H1 (cell line): ENCODE measurements around the gene EEF2K. TPM values are rescaled to one million over a fixed set of nuclear protein-coding genes. Genes with fewer than 3 reads are reported as not detected.

ENCODE experiments used
- EP300 ChIP-seq, 2 experiments: IDR thresholded peaks; 1 replicate in 1 of 2; 2 replicates in 1 of 2; pipeline ENCODE4 v1.6.1; 2011 to 2012; ENCODE audit warnings: low read depth in 2 of 2, low read length in 2 of 2, mild to moderate bottlenecking in 2 of 2, borderline replicate concordance in 1 of 2, inconsistent platforms in 1 of 2, moderate library complexity in 1 of 2
- HDAC6 ChIP-seq: IDR thresholded peaks from one replicate; pipeline ENCODE4 v1.7.1; 2012; ENCODE audit warnings: low read depth, mild to moderate bottlenecking, inconsistent platforms, low read length, moderate library complexity
- polyA plus RNA-seq, 7 experiments: library from polyadenylated mRNA; depleted of rRNA in 3 of 7; stranded (reverse) in 5 of 7; unstranded in 2 of 7; fragments of >200 nt in 5 of 7; fragments of 200-250 nt in 2 of 7; gene quantifications; 1 replicate in 5 of 7; 2 replicates in 1 of 7; 4 replicates in 1 of 7; pipeline versions ENCODE4 v1.2.1 to v1.2.3, GENCODE V29; 2011 to 2013; ENCODE audit warnings: missing spikeins in 2 of 7, mixed read lengths in 2 of 7
- total RNA-seq: library from RNA; stranded (reverse); fragmentation: NEBNext Ultra II Directional; extraction: Animal tissue kit (Norgen Biotek cat#: 25700); gene quantifications from 2 replicates; pipeline ENCODE4 v1.2.1, GENCODE V29; 2021
- TF ChIP-seq, protein P1 (sequence below), 3 experiments: IDR thresholded peaks; 1 replicate in 2 of 3; 2 replicates in 1 of 3; pipeline versions ENCODE4 v1.5.1 to v1.6.1; 2011; ENCODE audit warnings: low read length in 3 of 3, mild to moderate bottlenecking in 3 of 3, inconsistent platforms in 2 of 3, low read depth in 1 of 3, moderate library complexity in 1 of 3; ENCODE audit not compliant: insufficient read depth in 1 of 3; ENCODE audit errors: control extremely low read depth in 1 of 3

Gene EEF2K
- total and polyA plus RNA-seq, 2 of the 8 experiments (the other 6 are each of a cell fraction or from before 2014, with no cell fraction given) = 14.9 to 30.2 TPM

DNA sequence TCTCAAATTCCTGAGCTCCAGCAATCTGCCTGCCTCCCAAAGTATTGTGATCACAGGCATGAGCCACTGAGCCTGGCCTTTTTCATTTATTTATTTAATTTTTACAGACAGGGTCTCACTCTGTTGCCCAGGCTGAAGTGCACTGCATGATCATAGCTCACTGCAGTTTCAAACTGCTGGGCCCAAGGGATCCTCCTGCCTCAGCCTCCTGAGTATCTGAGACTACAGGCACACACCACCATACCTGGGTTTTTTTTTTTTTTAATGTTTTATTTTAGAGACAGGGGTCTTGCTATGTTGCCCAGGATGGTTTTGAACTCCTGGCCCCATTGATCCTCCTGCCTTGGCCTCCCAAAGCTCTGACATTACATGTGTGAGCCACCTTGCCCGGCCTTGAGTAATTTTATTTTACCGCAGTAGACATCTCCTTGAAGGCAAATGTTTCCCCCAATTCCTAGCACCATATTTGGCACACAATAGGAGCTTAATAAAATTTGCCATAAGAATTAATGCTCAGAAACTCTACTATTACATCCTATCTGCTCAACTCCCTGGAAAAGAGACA is 1.9 kb upstream of the EEF2K start (continued):
- TF ChIP-seq EP300 (IDR thresholded peaks at IDR 0.05; ENCODE audit: borderline replicate concordance in 1 of 2, low read depth in 2 of 2, low read length in 2 of 2) = no peak
- TF ChIP-seq HDAC6 = no peak
- TF ChIP-seq, protein P1, sequence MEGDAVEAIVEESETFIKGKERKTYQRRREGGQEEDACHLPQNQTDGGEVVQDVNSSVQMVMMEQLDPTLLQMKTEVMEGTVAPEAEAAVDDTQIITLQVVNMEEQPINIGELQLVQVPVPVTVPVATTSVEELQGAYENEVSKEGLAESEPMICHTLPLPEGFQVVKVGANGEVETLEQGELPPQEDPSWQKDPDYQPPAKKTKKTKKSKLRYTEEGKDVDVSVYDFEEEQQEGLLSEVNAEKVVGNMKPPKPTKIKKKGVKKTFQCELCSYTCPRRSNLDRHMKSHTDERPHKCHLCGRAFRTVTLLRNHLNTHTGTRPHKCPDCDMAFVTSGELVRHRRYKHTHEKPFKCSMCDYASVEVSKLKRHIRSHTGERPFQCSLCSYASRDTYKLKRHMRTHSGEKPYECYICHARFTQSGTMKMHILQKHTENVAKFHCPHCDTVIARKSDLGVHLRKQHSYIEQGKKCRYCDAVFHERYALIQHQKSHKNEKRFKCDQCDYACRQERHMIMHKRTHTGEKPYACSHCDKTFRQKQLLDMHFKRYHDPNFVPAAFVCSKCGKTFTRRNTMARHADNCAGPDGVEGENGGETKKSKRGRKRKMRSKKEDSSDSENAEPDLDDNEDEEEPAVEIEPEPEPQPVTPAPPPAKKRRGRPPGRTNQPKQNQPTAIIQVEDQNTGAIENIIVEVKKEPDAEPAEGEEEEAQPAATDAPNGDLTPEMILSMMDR (IDR thresholded peaks at IDR 0.05; ENCODE audit: control extremely low read depth in 1 of 3, insufficient read depth in 1 of 3, low read depth in 1 of 3, low read length in 3 of 3) = no peak
